Esophagus squamous epithelium (tissue), 5 donors: ENCODE data around the gene JPT1. TPM values are rescaled to one million over a fixed set of nuclear protein-coding genes. Genes with fewer than 3 reads are reported as not detected.
"Not testable (repeated sequence)": the region's sequence is repeated elsewhere in the genome, so short reads cannot be mapped to it uniquely, and the experiment has no call there.

Experiments
- DNase-seq: peaks from one replicate; lab custom pipeline; 2025; lab: John Stamatoyannopoulos, UW
- H3K27ac ChIP-seq, 4 donors: fragments of 200-600 bp; sonication (generic); one replicate each; pipeline ENCODE4 v1.5.1; 2016 to 2019; ENCODE audit warnings: mild to moderate bottlenecking in 1 of 4
- H3K27me3 ChIP-seq, 4 donors: fragments of 200-600 bp; sonication (generic); 1 replicate in 3 of 4; 2 replicates in 1 of 4; pipeline versions ENCODE4 v1.5.1 to v1.6.0; 2017 to 2021; ENCODE audit warnings: antibody characterized with exemption in 1 of 4
- H3K36me3 ChIP-seq, 3 donors: fragments of 200-600 bp; sonication (generic); one replicate each; pipeline ENCODE4 v1.5.1; 2016 to 2019
- H3K4me1 ChIP-seq, 3 donors: fragments of 200-600 bp; sonication (generic); one replicate each; pipeline ENCODE4 v1.5.1; 2017 to 2019
- H3K4me3 ChIP-seq, 4 donors: fragments of 200-600 bp; sonication (generic); 1 replicate in 3 of 4; 2 replicates in 1 of 4; pipeline ENCODE4 v1.5.1; 2016 to 2019; ENCODE audit warnings: mild to moderate bottlenecking in 2 of 4, moderate library complexity in 1 of 4
- H3K9me3 ChIP-seq, 3 donors: fragments of 200-600 bp; sonication (generic); one replicate each; pipeline ENCODE4 v1.5.1; 2016 to 2019
- POLR2A ChIP-seq, 4 donors: fragments of 450-650 bp; IDR thresholded peaks; one replicate each; pipeline ENCODE4 v1.6.1; 2017; ENCODE audit warnings: antibody characterized with exemption in 4 of 4, mild to moderate bottlenecking in 4 of 4, moderate library complexity in 3 of 4
- WGBS, 2 donors: methylation state at CpG; one replicate each; pipeline ENCODE4 v1.1.5; 2018; 5-methylcytosine and 5-hydroxymethylcytosine counted together
- intact Hi-C: fragments of 100-400 bp; cut with DNase I; formaldehyde crosslinking; loops from one replicate; pipeline ENCODE4 v1.15.0; 2022
- total RNA-seq, 4 donors: library from RNA; depleted of rRNA; stranded (reverse); fragments of >200 nt; gene quantifications; one replicate each; pipeline ENCODE4 v1.1.0, GENCODE V29; 2016
- TF ChIP-seq, protein P1 (sequence below), 6 experiments: fragments of 450-650 bp in 4 of 6; fragments of 200-600 bp in 2 of 6; sonication (generic) in 2 of 6; IDR thresholded peaks; one replicate each; pipeline ENCODE4 v1.5.1; 2016 to 2019; ENCODE audit warnings: antibody characterized with exemption in 6 of 6, mild to moderate bottlenecking in 4 of 6, moderate library complexity in 4 of 6
- donor health status: DM: yes; HTN: yes; CAD: no.

Gene JPT1
- total RNA-seq, 4 donors from 2014 or later: 82.2 to 249 (median 196) TPM

DNA sequence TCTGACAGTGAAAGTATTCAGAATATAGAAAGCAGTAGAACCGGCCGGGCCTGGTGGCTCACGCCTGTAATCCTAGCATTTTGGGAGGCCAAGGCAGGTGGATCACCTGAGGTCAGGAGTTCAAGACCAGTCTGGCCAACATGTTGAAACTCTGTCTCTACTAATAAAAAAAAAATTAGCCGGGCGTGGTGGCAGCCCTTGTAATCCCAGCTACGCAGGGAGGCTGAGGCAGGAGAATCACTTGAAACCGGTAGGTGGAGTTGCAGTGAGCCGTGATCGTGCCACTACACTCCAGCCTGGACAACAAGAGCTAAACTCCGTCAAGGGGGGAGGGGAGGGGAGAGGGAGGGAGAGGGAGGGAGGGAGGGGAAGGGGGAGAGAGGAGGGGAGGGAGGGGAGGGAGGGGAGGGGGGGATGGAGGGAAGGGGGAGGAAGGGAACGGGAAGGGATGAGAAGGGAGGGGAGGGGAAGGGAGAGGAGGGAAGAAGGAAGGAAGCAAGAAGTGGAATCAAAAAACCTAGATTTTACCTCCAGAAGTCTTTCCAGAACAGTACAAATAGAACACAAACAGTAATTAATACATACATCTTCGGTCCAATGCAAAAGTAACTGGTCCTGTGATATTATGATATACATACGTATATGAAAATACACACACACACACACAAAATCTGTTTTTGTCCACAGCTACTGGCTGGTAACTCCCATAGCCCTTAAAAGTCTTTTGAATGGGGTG, 11.9 kb downstream of the JPT1 start:
- Histone ChIP-seq H3K9me3 (no peaks in the 10 kb centered on the region), H3K4me1 (peaks cover 0 to 23% (median 0%) of the 10 kb centered on the region in 3 donors), H3K27ac (peak overlapping the region in 3 of 4 donors; percentile 25 to 64 (median 56)), H3K36me3 (peaks cover 3 to 78% (median 22%) of the 10 kb centered on the region in 3 donors), H3K4me3 (no peak overlapping the region), H3K27me3 (no peaks in the 10 kb centered on the region)
- intact Hi-C loops: no loop called here
- TF ChIP-seq, protein P1, sequence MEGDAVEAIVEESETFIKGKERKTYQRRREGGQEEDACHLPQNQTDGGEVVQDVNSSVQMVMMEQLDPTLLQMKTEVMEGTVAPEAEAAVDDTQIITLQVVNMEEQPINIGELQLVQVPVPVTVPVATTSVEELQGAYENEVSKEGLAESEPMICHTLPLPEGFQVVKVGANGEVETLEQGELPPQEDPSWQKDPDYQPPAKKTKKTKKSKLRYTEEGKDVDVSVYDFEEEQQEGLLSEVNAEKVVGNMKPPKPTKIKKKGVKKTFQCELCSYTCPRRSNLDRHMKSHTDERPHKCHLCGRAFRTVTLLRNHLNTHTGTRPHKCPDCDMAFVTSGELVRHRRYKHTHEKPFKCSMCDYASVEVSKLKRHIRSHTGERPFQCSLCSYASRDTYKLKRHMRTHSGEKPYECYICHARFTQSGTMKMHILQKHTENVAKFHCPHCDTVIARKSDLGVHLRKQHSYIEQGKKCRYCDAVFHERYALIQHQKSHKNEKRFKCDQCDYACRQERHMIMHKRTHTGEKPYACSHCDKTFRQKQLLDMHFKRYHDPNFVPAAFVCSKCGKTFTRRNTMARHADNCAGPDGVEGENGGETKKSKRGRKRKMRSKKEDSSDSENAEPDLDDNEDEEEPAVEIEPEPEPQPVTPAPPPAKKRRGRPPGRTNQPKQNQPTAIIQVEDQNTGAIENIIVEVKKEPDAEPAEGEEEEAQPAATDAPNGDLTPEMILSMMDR (IDR thresholded peaks at IDR 0.05): peak in 2 of 6 experiments; percentile 5 to 30
- TF ChIP-seq POLR2A (IDR thresholded peaks at IDR 0.05): no peak
- no peak for DNase-seq
- WGBS, 2 donors: 65 to 72% methylated on average over 11 of the region's 13 CpGs

DNA sequence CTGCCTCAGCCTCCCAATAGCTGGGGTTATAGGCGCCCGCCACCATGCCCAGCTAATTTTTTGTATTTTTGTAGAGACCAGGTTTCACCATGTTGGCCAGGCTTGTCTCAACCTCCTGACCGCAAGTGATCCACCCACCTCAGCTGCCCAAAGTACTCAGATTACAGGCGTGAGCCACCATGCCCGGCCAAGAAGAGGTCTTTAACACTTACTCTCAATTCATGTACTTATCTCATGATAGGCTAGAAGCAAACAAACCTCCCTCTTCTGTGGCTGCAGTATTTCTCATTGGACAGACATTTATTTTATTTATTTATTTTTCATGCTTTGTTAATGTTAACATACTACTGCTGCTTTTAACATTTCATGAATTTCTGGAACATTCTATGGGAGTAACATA, 15.8 kb downstream of the JPT1 start:
- intact Hi-C loops: no loop called here
- H3K27me3 ChIP-seq: no peaks in the 10 kb centered on the region
- peaks cover 3 to 39% (median 3%) of the 10 kb centered on the region in 3 donors for H3K36me3 ChIP-seq
- no peak overlapping the region for H3K4me3 ChIP-seq
- H3K27ac ChIP-seq: no peak overlapping the region
- peaks cover 0 to 60% (median 18%) of the 10 kb centered on the region in 3 donors for H3K4me1 ChIP-seq
- no peaks in the 10 kb centered on the region for H3K9me3 ChIP-seq
- no peak for TF ChIP-seq POLR2A (IDR thresholded peaks at IDR 0.05)
- TF ChIP-seq, protein P1 (IDR thresholded peaks at IDR 0.05): no peak
- no peak for DNase-seq
- 93 to 96% methylated on average over 5 of the region's 5 CpGs for WGBS, 2 donors

DNA sequence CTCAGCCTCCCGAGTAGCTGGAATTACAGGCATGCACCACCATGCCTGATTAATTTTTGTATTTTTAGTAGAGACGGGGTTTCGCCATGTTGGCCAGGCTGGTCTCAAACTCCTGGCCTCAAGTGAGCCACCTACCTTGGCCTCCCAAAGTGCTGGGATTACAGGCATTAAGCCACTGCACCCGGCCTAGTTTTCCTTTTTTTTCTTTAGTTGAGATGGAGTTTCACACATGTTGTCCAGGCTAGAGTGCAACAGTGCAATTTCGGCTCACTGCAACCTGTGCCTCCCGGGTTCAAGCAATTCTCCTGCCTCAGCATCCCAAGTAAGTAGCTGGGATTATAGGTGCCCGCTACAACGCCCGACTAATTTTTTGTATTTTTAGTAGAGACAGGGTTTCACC, 16.6 kb downstream of the JPT1 start:
- WGBS, 2 donors: 93 to 95% methylated on average over 9 of the region's 9 CpGs
- H3K27me3 ChIP-seq, DNase-seq, intact Hi-C loops, H3K4me3 ChIP-seq, H3K9me3 ChIP-seq, H3K27ac ChIP-seq: not testable (repeated sequence)
- peaks cover under 1 to 32% (median 3%) of the 10 kb centered on the region in 3 donors for H3K36me3 ChIP-seq
- peaks cover 0 to 61% (median 18%) of the 10 kb centered on the region in 3 donors for H3K4me1 ChIP-seq

DNA sequence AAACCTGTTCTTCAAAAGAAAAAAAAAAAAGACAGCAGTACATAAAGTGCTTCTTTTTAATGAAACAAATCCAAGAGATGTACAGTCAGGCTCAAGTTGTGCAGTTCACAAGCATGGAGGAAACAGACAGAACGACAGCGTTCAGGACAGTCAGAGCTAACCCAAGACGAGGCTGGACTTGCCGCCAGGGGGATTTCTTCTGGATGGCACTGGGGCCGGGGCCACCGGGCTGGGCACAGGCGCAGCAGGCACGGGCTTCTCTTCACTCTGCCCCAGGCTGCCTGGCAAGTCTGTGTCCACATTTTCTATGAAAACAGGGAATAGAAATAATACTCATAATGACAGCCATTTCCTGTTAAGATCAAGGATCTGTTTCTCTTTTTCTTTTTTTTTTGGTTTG, 18.4 kb downstream of the JPT1 start:
- 37 to 38% methylated on average over 6 to 8 of the region's 8 CpGs for WGBS, 2 donors
- intact Hi-C loops: no loop called here
- Histone ChIP-seq H3K4me1 (peaks cover under 1 to 53% (median 25%) of the 10 kb centered on the region in 3 donors), H3K36me3 (peaks cover 0 to 21% (median 3%) of the 10 kb centered on the region in 3 donors), H3K9me3 (no peaks in the 10 kb centered on the region), H3K4me3 (no peak overlapping the region), H3K27ac (peak overlapping the region; percentile 49 to 76 (median 66)), H3K27me3 (no peaks in the 10 kb centered on the region)
- no peak for TF ChIP-seq POLR2A (IDR thresholded peaks at IDR 0.05)
- TF ChIP-seq, protein P1 (IDR thresholded peaks at IDR 0.05): peak in 2 of 6 experiments; percentile 14 to 45
- no peak for DNase-seq

DNA sequence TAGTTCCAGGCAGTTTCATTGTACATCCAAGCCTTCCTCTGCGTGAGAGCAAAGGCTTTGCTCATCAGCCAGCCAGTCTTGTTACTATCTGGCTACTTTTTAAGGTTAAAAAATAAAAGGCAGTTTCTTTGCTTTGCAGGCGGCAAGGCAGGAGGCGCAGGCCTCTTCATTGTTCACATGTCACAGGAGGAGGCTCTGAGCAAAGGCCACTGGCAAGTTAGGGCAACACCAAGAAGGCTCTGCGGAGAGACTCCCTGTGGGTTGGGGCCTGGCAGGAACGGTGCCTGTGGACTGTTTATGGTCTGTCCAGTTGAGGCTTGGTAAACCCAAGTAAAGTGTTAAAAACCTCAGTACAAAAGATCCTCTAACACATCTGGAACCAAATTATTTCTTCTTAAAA, 18.9 kb downstream of the JPT1 start:
- Histone ChIP-seq H3K36me3 (peaks cover 0 to 17% (median 3%) of the 10 kb centered on the region in 3 donors), H3K27me3 (no peaks in the 10 kb centered on the region), H3K9me3 (no peaks in the 10 kb centered on the region), H3K27ac (peak overlapping the region; percentile 31 to 76 (median 57)), H3K4me3 (no peak overlapping the region), H3K4me1 (peaks cover 5 to 58% (median 28%) of the 10 kb centered on the region in 3 donors)
- intact Hi-C loops: no loop called here
- 43 to 67% methylated on average over 4 to 5 of the region's 5 CpGs for WGBS, 2 donors
- TF ChIP-seq POLR2A (IDR thresholded peaks at IDR 0.05): no peak
- TF ChIP-seq, protein P1 (IDR thresholded peaks at IDR 0.05): no peak
- no peak for DNase-seq

DNA sequence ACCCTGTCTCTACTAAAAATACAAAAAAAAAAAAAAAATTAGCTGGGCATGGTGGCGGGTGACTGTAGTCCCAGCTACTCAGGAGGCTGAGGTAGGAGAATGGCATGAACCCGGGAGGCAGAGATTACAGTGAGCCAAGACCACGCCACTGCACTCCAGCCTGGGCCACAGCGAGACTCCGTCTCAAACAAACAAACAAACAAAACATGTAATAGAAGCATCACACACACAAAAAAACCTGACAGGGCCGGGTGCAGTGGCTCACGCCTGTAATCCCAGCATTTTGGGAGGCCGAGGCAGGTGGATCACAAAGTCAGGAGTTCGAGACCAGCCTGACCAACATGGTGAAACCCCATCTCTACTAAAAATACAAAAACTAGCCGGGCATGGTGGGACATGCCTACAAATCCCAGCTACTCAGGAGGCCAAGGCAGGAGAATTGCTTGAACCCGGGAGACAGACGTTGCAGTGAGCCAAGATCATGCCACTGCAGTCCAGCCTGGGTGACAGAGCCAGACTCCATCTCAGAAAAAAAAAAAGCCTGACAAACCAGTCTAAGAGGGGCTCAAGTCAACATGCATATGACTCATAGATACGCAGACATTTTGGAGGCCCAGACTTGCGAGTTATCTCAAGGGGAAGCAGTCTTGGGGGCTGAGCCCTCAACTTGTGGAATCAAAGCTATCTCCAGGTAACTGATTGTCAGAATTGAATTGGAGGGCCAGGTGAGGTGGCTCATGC, 20.5 kb downstream of the JPT1 start:
- H3K27me3 ChIP-seq, DNase-seq, H3K9me3 ChIP-seq, H3K4me3 ChIP-seq: not testable (repeated sequence)
- intact Hi-C loops: loop anchor here (5.0 kb wide), 1 partner anchor 34 kb away; no protein-coding TSS in a partner anchor
- Histone ChIP-seq H3K27ac (peak overlapping the region in 3 of 4 donors; percentile 49 to 76 (median 65)), H3K4me1 (peaks cover 8 to 75% (median 33%) of the 10 kb centered on the region in 3 donors), H3K36me3 (peaks cover 0 to 18% (median 15%) of the 10 kb centered on the region in 3 donors)
- 61 to 63% methylated on average over 11 to 14 of the region's 14 CpGs for WGBS, 2 donors
